HEK293 (cell line): ENCODE measurements around the gene SAMD9.

Experiments
- CTCF ChIA-PET: fragments of 350-600 bp; formaldehyde crosslinking; extraction: SDS; loops from one replicate; lab custom pipeline; 2021; ENCODE audit warnings: antibody characterized with exemption; lab: Yijun Ruan, JAX
- POLR2A ChIA-PET: fragments of 300-600 bp; formaldehyde crosslinking; extraction: SDS; loops from one replicate; lab custom pipeline; 2020; ENCODE audit warnings: antibody characterized with exemption, inconsistent platforms; lab: Yijun Ruan, JAX
- H3K27ac ChIP-seq: fragments of 200-500 bp; sonication (Bioruptor generic); 2 replicates; pipeline ENCODE4 v1.5.1; 2014; ENCODE audit warnings: low read depth, low read length, control low read depth, inconsistent platforms; ENCODE audit errors: extremely low read depth
- H3K36me3 ChIP-seq, 2 experiments: fragments of 200-500 bp in 1 of 2; sonication (Bioruptor generic) in 1 of 2; 1 replicate in 1 of 2; 2 replicates in 1 of 2; pipeline ENCODE4 v1.5.1; 2014 to 2017; ENCODE audit warnings: inconsistent platforms in 2 of 2, low read length in 2 of 2; ENCODE audit not compliant: control insufficient read depth in 2 of 2, insufficient read depth in 1 of 2
- H3K4me1 ChIP-seq: fragments of 200-500 bp; sonication (Bioruptor generic); 2 replicates; pipeline ENCODE4 v1.5.1; 2014; ENCODE audit warnings: mild to moderate bottlenecking, low read length, inconsistent platforms; ENCODE audit not compliant: control insufficient read depth, insufficient read depth
- H3K4me3 ChIP-seq: 2 replicates; pipeline ENCODE4 v1.5.1; 2011; ENCODE audit warnings: low read depth, mild to moderate bottlenecking, control low read depth, low read length, moderate library complexity
- H3K9me3 ChIP-seq: fragments of 200-500 bp; sonication (Bioruptor generic); 2 replicates; pipeline ENCODE4 v1.5.1; 2014; ENCODE audit warnings: low read depth, low read length, inconsistent platforms; ENCODE audit not compliant: control insufficient read depth, insufficient read depth
- KLF1 ChIP-seq: fragments of 450-650 bp; formaldehyde crosslinking; IDR thresholded peaks from 2 replicates; pipeline ENCODE4 v1.5.1; 2016; ENCODE audit warnings: missing biosample characterization, missing genetic modification characterization
- KLF17 ChIP-seq: fragments of 450-650 bp; formaldehyde crosslinking; IDR thresholded peaks from 2 replicates; pipeline ENCODE4 v1.5.1; 2016; ENCODE audit warnings: missing biosample characterization, missing genetic modification characterization
- PRDM10 ChIP-seq: fragments of 450-650 bp; formaldehyde crosslinking; IDR thresholded peaks from 2 replicates; pipeline ENCODE4 v1.5.1; 2016; ENCODE audit warnings: missing biosample characterization, missing genetic modification characterization
- PRDM4 ChIP-seq: fragments of 450-650 bp; formaldehyde crosslinking; IDR thresholded peaks from 2 replicates; pipeline ENCODE4 v1.5.1; 2017; ENCODE audit warnings: missing biosample characterization, missing genetic modification characterization
- ZBTB10 ChIP-seq: fragments of 450-650 bp; formaldehyde crosslinking; IDR thresholded peaks from 2 replicates; pipeline ENCODE4 v1.5.1; 2016; ENCODE audit warnings: missing biosample characterization, missing genetic modification characterization
- ZBTB49 ChIP-seq: fragments of 450-650 bp; formaldehyde crosslinking; IDR thresholded peaks from 2 replicates; pipeline ENCODE4 v1.5.1; 2016; ENCODE audit warnings: missing biosample characterization, missing genetic modification characterization, low read depth
- ZFP3 ChIP-seq: fragments of 450-650 bp; formaldehyde crosslinking; IDR thresholded peaks from 2 replicates; pipeline ENCODE4 v1.5.1; 2016; ENCODE audit warnings: low read depth, missing biosample characterization, missing genetic modification characterization
- ZFP69B ChIP-seq: fragments of 450-650 bp; formaldehyde crosslinking; IDR thresholded peaks from 2 replicates; pipeline ENCODE4 v1.5.1; 2016; ENCODE audit warnings: missing biosample characterization, missing genetic modification characterization
- ZNF140 ChIP-seq: fragments of 450-650 bp; formaldehyde crosslinking; IDR thresholded peaks from 2 replicates; pipeline ENCODE4 v1.5.1; 2016; ENCODE audit warnings: missing biosample characterization, missing genetic modification characterization
- ZNF23 ChIP-seq: fragments of 450-650 bp; formaldehyde crosslinking; IDR thresholded peaks from 2 replicates; pipeline ENCODE4 v1.5.1; 2016; ENCODE audit warnings: missing biosample characterization, missing genetic modification characterization, borderline replicate concordance
- ZNF391 ChIP-seq: fragments of 450-650 bp; formaldehyde crosslinking; IDR thresholded peaks from 2 replicates; pipeline ENCODE4 v1.5.1; 2016; ENCODE audit warnings: low read depth, missing biosample characterization, missing genetic modification characterization, borderline replicate concordance
- ZNF426 ChIP-seq: fragments of 450-650 bp; formaldehyde crosslinking; IDR thresholded peaks from 2 replicates; pipeline ENCODE4 v1.5.1; 2017; ENCODE audit warnings: missing biosample characterization, missing genetic modification characterization, mild to moderate bottlenecking, inconsistent platforms, moderate library complexity
- ZNF530 ChIP-seq: fragments of 450-650 bp; formaldehyde crosslinking; IDR thresholded peaks from 2 replicates; pipeline ENCODE4 v1.5.1; 2016; ENCODE audit warnings: low read depth, missing biosample characterization, missing genetic modification characterization
- ZNF548 ChIP-seq: fragments of 450-650 bp; formaldehyde crosslinking; IDR thresholded peaks from 2 replicates; pipeline ENCODE4 v1.5.1; 2016; ENCODE audit warnings: missing biosample characterization, missing genetic modification characterization
- ZNF549 ChIP-seq: fragments of 450-650 bp; IDR thresholded peaks from 2 replicates; pipeline ENCODE4 v1.5.1; 2018; ENCODE audit warnings: missing biosample characterization, missing genetic modification characterization, mild to moderate bottlenecking, inconsistent platforms, moderate library complexity
- ZNF654 ChIP-seq: fragments of 450-650 bp; formaldehyde crosslinking; IDR thresholded peaks from 2 replicates; pipeline ENCODE4 v1.5.1; 2016; ENCODE audit warnings: low read depth, missing biosample characterization, missing genetic modification characterization
- ZNF677 ChIP-seq: fragments of 450-650 bp; IDR thresholded peaks from 2 replicates; pipeline ENCODE4 v1.5.0; 2018; ENCODE audit warnings: missing biosample characterization, mild to moderate bottlenecking, missing genetic modification characterization, moderate library complexity
- ZNF701 ChIP-seq: fragments of 450-650 bp; formaldehyde crosslinking; IDR thresholded peaks from 2 replicates; pipeline ENCODE4 v1.5.1; 2016; ENCODE audit warnings: missing biosample characterization, missing genetic modification characterization

Gene SAMD9

GRCh38 chr7:93142127-93142526 lies 24.3 kb upstream of the SAMD9 start:
- no peak overlapping the region for H3K4me3 ChIP-seq
- H3K4me1 ChIP-seq, result no peaks in the 10 kb centered on the region
- H3K27ac ChIP-seq, result no peak overlapping the region
- TF ChIP-seq ZNF23 (tag by site-specific recombination) (no peak), ZNF654 (tag by site-specific recombination) (no peak), ZNF677 (tag by site-specific recombination) (no peak), PRDM10 (tag by site-specific recombination) (no peak), KLF1 (tag by site-specific recombination) (no peak), ZBTB49 (tag by site-specific recombination) (no peak)
- ChIA-PET POLR2A (no interaction called here), CTCF (interaction anchor here (1.8 kb wide), 1 partner anchor 409 kb away, joined by 5 read pairs; no protein-coding TSS in a partner anchor)
- H3K9me3 ChIP-seq, result no peaks in the 10 kb centered on the region
- no peaks in the 10 kb centered on the region for H3K36me3 ChIP-seq

GRCh38 chr7:93140582-93141191 lies 22.9 kb upstream of the SAMD9 start:
- H3K9me3 ChIP-seq, result no peaks in the 10 kb centered on the region
- ChIA-PET CTCF (no interaction called here), POLR2A (no interaction called here)
- H3K27ac ChIP-seq, result no peak overlapping the region
- TF ChIP-seq ZFP69B (tag by site-specific recombination), result no peak
- no peaks in the 10 kb centered on the region for H3K4me1 ChIP-seq
- H3K36me3 ChIP-seq, result no peaks in the 10 kb centered on the region
- H3K4me3 ChIP-seq, result no peak overlapping the region

GRCh38 chr7:93138576-93138975 lies 20.8 kb upstream of the SAMD9 start:
- no peaks in the 10 kb centered on the region for H3K9me3 ChIP-seq
- ChIA-PET POLR2A (no interaction called here), CTCF (no interaction called here)
- H3K36me3 ChIP-seq, result no peaks in the 10 kb centered on the region
- no peaks in the 10 kb centered on the region for H3K4me1 ChIP-seq
- TF ChIP-seq ZBTB10 (tag by site-specific recombination) (no peak), ZNF548 (tag by site-specific recombination) (no peak), PRDM4 (tag by site-specific recombination) (no peak), ZFP3 (tag by site-specific recombination) (no peak), KLF17 (tag by site-specific recombination) (no peak), ZNF549 (tag by site-specific recombination) (no peak), ZNF426 (tag by site-specific recombination) (no peak), ZNF530 (no peak), ZNF701 (tag by site-specific recombination) (no peak), ZNF391 (tag by site-specific recombination) (no peak), ZNF140 (tag by site-specific recombination) (no peak)
- H3K4me3 ChIP-seq, result no peak overlapping the region
- H3K27ac ChIP-seq, result no peak overlapping the region
